Neural cell (in vitro differentiated cells): ENCODE results near the gene ALOX12B.

Source experiments
- CTCF ChIP-seq: fragments of 450-650 bp; IDR thresholded peaks from 2 replicates; pipeline ENCODE4 v1.5.1; 2014; ENCODE audit warnings: antibody characterized with exemption, mild to moderate bottlenecking, moderate library complexity; ENCODE audit not compliant: poor library complexity, severe bottlenecking
- EZH2 ChIP-seq: fragments of 200-600, 300-800 bp; shearing (Covaris generic), sonication (generic); IDR thresholded peaks from 2 replicates; pipeline ENCODE4 v1.6.1; 2014; ENCODE audit warnings: antibody characterized with exemption, low read length, borderline replicate concordance, mild to moderate bottlenecking; ENCODE audit not compliant: insufficient read depth, poor library complexity, severe bottlenecking
- POLR2AphosphoS5 ChIP-seq: IDR thresholded peaks from 2 replicates; pipeline ENCODE4 v1.6.1; 2012
- REST ChIP-seq: IDR thresholded peaks from 2 replicates; pipeline ENCODE4 v1.6.1; 2012; ENCODE audit warnings: borderline replicate concordance
- TAF1 ChIP-seq: IDR thresholded peaks from 2 replicates; pipeline ENCODE4 v1.6.1; 2012; ENCODE audit warnings: low read depth

- TF ChIP-seq CTCF (no peak), TAF1 (no peak), REST (no peak), EZH2 (no peak), POLR2AphosphoS5 (no peak)
Measured at GRCh38 chr17:8110456-8110804, 22.9 kb upstream of the ALOX12B start.
